HS-27A (cell line): ENCODE results near the gene POLR3H.
"Not testable (repeated sequence)": the region's sequence is repeated elsewhere in the genome, so short reads cannot be mapped to it uniquely, and the experiment has no call there.

Experiments used
- DNase-seq: peaks from one replicate; pipeline ENCODE4 v3.0.0-alpha.2; 2012; ENCODE audit warnings: low read depth, missing footprints

POLR3H gene

DNA sequence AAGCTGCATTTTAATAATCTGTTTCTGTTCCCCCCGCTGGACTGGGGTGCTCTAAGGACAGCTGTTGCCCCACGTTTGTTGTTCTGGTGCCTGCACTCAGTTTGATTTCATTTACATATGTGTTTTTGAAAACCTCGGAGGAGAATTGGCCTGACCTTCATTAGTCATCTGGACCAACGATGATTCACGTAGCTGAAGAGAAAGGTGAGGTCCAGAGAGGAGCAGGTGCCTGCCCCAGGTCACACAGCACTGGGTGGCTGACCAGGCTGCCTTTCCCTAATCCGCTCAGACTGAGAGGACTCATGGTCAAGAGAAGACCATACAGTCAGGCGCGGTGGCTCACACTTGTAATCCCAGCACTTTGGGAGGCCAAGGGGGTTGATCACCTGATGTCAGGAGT, 20.3 kb upstream of the POLR3H start:
- no peak for DNase-seq

DNA sequence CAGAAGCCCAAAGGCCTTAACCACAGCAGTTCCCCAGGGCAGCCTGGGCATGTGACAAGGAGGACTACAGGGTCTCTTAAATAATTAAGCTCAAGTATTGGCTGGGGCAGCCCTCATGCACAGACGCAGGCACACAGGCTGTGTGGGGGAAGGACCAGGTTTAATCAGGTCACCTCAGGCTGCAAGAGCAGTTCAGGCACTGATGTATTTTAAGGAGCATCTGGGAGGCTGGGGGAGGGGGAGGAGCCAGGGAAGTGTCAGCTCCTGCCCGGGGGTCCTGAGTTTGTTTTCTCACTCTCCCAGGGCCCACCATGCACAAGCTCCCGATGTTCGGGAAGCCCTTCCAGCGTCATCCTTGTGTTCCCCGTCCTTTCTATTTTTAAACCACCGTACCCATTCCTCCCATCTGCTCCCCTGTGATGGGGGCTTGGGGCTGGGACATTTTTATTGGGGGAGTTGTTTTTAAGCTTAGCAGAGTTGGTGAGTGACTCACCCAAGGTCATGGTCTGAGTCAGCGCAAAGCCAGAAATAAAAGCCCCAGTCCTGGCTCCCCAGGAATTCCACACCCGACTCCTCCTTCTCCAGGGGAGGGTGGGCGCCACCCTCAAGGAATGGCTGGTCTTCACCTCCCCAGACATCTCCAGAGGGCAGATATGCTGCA, 18.9 kb upstream of the POLR3H start:
- peak; percentile 80 for DNase-seq

DNA sequence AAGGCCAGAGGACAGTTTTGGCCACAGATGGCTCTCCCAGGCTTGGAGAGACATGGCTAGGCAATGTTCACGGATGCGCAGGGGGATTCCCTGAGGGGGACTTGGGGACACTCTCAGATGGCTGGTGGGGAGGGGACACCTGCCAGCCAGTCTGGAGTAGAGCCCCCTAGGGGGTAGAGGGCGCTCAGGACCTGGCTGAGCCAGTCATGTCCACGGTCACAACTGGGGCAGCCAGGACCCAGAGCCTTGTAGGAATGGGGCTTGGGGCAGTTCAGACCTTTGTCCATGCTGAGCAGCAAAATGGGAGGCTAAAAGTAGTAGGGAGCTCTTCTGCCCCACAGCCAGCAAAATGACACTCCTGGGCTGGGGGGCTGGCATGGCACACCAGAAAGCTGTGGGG, 18.2 kb upstream of the POLR3H start:
- no peak for DNase-seq

DNA sequence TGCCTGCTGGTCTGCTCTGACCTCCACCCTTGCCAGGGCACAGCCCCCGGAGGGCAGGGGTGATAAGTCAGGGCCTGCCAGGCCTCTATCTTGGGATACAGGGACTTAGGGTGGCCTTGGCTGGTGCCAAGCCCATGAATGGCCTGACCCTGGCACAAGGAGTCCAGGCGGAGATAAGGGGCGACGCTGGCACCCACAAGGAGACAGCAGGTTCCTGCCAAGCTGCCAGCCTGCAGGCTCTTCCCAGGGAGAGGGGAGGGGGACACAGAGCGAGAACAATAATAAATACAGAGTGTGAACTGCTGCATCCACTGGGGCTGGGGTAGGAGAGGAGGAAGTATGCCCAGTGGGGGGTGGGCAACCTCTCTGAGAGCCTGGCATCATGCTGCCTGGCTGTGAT, 17.5 kb upstream of the POLR3H start:
- DNase-seq: no peak

DNA sequence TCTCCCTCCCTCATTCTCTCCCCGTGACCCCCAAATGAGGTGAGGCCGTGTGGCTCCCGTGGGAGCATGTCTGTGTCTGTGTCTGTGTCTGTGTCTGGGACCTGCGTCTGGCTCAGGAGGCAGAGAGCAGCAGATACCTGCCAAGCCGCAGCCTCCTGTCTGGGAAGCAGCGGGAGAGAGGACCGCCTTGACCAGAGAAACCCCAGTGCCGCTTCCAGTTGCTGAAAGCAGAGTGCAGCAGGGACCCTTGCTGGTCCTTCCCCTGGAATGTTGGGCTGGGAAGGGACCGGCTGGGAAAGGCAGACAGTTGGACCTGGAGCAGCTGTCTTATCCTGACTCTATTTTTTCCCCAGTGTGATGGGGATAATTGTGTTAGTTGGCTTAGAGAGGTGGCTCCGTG, 17.1 kb upstream of the POLR3H start:
- no peak for DNase-seq

DNA sequence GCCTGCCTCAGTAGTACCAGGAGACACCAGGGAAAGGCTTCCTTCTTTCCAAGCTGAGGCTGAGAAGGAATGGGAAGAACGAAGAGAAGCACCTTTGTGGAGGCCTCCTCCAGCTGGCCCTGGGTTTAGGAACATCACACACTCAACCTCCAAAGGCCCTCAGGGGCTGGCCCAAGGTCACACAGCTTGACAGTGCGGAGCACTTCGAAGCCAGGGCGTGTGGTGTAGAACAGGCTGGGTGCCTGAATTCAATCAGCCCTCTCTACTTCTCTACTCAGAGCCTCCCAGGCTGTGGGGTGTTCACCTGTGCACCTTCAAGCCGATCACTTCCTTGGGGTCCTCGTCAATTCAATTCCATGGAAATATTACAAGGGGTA, 15.8 kb upstream of the POLR3H start:
- DNase-seq: no peak

DNA sequence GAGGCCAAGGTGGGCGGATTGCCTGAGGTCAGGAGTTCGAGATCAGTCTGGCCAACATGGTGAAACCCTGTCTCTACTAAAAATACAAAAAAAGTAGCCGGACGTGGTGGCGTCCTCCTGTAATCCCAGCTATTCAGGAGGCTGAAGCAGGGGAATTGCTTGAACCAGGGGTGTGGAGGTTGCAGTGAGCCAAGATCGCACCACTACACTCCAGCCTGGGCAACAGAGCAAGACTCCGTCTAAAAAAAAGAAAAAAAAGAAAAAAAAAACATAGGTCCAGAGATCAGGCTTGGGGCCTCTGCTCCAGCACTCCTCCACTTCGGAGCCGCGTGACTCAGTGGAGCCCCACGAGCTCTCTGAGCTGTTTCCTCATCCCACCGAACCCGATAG, 14.0 kb upstream of the POLR3H start:
- not testable (repeated sequence) for DNase-seq

DNA sequence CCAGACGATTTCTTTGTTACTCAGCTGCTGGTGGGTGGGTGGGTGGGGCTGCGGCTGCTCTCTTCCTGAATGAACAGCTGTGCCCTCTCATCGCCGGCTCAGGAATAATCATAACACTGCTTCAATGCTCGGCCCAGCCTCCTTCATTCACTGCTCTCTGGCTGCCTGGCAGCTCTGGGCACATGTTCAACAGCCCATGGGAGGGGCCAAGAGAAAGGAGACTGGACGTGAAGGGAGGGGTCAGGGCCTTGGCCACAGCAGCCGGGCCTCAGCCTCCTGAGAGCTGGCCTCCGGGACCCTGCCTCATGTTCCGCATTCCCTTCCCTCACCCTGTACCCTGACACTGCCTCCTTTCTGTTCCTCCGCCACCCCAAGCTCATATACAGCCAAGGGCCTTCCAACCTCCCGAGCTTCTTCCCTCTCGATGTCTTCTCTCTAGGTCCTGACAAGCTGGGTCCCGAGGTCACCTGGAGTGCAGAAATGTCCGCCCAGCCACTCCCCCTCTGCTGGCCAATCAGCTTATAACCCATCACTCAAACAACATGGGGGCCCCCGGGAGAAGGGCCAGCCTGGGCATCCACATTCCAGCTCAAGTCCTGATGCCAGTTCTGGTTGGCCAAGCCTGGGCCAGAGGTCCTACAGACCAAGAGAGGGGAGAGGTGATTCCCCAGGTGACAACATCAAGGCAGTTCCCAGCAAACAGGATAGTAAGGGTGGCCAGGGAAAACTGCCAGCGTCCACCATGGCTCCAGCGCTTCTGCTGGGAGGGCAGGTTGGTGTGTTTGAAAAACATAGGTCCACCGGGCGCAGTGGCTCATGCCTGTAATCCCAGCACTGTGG, 13.4 kb upstream of the POLR3H start:
- no peak for DNase-seq

DNA sequence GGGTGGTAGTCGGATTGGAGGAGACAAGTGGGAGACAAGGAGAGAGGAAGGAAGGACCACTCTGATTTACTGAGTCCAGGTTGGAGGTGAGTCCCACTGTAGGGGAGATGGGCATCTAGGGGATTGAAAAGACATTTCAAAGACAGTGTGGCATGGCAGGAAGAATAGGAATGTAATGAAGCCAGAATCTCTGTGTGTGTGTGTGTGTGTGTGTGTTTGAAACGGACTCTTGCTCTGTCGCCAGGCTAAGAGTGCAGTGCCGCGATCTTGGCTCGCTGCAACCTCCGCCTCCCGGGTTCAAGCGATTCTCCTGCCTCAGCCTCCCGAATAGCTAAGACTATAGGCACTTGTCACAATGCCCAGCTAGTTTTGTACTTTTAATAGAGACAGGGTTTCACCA, 12.3 kb upstream of the POLR3H start:
- DNase-seq: no peak

DNA sequence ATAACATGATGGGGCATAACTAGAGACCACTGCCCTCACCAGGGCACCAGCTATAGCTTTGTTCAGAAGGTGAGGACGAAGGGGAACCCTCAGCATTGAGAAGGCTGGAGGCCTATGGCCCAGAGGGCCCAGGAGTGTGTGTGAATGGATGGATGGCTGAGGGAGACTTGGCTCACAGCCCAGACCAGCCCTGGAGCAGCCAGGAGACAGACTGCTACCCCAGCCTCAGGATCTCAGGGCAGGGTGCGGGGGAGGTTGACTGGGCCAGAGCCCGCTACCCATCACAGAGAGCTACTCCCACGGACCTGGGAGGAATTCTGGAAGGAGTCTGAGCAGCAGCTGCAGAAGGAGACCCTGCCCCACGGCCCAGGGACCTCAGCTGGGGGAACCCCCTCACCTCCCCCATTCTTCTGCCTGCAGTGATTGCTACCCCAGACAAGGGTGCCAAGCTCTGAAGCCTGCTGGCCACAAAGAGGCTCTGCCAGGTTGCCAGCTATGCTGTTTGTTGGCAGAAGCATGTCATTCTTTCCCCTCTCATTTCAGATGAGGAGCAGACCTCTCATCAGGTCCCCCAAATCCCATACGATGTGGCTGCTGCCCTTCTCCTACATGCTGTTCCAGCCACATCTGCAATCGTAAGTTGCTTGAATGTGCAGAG, 11.2 kb upstream of the POLR3H start:
- DNase-seq: no peak

DNA sequence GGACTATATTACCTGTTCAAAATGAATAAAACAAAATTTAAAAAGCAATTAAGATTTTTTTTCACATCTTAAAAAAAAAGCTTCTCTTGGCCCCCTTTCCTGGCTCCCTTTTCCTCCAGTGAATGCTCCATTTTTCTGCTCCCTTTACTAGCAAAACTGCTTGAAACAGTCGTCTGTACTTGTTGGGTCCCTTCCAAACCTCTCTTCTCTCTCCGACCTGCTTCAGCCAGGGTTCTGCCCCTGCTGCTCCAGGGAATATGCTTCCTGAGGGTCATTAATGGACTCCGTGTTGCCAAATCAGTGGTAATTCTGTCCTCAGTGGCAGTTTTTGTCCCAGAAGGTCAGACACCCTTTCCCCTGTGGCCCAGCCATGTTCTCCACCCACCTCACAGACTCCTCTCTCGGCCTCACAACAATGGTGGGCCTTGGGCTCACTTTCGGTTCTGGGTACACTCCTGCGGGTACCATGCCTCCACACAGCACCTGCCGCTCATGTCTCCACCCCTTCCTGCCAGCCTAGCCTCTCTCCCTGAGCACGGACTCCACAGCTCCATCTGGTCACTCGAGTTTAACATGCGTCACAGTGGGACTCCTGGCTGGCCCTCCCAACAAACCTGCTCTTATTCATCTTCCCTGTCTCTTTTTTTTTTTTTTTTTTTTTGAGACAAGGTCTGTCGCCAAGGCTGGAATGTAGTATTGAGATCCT, 7.8 kb upstream of the POLR3H start:
- DNase-seq: no peak

DNA sequence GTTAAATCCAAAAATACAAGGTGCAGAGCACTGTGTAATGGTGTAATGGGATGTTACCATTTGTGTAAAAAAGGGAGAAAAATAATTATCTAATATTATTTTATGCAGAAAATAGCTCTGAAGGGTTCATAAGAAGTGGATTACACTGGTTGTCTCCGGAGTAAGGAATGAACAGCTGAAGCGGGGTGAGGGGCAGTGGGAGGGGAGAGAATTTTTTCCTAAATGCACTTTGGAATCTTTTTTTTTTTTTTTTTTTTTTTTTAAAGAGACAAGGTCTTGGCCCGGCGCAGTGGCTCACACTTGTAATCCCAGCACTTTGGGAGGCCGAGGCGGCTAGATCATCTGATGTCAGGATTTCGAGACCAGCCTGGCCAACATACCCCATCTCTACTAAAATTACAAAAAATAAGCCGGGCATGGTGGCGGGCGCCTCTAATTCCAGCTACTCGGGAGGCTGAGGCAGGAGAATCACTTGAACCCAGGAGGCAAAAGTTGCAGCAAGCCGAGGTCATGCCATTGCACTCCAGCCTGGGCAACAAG, 6.8 kb upstream of the POLR3H start:
- no peak for DNase-seq

DNA sequence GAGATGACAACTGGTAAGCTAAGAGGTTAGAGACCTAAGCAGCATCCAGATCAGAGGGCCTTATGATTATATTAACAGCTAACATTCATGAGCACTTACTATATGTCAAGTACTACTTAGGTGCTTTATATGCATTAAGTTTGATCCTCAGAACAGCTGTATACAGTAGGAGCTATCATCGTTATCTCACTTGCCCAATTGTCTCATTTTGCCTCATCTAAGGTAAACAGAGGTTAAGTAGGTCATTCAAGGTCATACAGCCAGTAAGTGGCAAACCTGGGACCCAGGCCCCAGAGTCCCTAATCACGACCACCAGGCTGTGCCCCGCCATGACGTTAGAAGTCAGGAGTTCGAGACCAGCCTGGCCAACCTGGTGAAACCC, 4.6 kb upstream of the POLR3H start:
- no peak for DNase-seq

DNA sequence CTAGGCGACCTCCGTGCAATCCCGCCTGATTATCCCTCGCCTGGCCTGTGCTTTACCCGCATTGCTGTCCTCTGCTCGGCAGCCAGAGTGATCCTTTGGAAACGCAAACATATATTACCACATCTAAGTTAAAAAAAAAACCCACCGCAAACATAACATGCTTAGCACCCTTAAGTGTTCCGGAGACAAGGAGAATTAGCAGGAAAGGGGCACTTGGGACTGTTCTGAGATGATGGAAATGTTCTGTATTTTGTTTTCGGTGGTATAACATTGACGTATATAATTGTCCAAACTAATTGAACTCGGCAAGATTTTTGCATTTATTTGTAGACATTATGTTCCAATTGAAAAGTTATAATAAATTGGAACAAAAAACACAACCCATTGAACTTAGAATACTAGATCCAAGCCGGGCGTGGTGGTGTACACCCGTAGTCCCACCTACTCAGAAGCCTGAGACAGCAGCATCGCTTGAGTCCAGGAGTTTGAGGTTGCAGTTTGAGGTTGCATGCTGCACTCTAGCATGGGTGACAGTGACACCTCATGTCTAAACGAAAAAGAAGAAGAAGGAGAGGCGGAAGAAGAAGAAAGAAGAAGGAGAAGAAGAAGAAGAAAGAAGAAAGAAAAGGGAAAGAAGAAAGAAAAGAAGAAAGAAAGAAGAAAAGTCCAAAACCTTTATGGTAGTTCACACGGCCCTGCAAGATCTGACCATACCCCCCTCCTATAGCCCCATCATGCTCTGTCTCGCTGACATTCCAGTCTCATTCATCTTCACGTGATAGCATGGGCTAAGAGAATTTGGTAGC, 604 bp upstream of the POLR3H start:
- DNase-seq: no peak

DNA sequence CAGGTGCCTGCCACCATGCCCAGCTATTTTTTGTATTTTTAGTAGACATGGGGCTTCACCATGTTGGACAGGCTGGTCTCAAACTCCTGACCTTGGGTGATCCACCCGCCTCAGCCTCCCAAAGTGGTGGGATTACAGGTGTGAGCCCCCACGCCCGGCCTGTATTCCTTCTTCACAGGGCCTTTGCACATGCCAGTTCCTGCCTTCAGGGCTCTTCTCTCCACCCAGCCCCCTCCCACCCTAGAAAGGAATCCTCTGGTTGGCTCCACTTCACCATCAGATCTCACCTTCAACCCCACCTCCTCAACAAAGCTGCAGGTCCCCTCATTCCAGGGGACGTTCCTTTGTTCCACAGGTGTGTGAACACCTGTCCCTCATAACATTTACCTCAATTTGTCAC, 2.0 kb downstream of the POLR3H start:
- no peak for DNase-seq

DNA sequence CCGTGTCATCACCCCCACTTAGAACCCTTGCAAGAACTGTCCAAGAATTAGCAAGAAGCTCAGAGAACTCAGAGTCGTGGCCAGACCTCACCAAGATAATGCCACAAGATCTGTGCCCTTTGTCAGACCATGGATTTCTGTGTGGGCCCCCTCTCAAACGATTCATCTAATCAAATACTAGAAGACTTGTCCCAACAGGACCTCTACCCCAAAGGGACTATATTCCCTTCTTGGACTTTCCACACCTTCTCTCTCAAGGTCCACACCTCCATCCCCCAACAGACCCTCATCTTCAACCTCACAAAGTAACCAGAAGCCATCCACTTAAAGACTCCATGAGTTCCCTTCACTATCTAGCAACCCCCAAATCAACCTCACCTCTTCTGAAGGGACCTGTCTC, 2.8 kb downstream of the POLR3H start:
- DNase-seq: no peak

DNA sequence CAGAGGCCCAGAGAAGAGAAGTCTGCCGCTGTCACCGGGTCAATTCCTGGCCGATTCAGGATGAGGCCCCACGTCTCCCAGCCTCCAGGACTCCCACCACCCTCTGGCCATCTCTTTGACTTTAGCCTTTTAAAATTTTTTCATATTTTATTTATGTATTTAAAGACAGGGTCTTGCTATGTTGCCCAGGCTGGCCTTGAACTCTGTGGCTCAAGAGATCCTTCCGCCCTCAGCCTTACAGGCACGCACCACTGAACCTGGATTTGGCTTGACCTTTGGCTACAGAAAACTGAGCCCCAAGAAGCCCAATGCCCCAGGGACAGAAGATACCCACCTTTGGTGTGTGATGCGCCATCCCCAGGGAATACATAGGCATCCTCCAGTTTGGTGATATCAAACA, 3.9 kb downstream of the POLR3H start:
- DNase-seq: no peak

DNA sequence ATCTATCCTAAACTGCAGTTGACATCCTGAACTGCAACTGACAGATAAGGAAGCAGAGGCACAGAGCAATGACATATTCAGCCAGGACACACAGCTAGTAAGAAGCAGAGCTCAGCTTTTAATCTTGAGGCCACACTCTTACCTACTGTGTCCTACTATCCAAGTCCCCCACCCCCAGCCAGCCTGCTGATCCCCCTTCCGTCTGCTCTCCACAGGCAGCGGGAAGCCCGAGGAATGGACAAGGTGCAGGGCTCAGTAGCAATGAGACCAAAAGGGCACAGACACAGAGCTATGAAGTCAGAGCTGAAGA, 4.3 kb downstream of the POLR3H start:
- no peak for DNase-seq

DNA sequence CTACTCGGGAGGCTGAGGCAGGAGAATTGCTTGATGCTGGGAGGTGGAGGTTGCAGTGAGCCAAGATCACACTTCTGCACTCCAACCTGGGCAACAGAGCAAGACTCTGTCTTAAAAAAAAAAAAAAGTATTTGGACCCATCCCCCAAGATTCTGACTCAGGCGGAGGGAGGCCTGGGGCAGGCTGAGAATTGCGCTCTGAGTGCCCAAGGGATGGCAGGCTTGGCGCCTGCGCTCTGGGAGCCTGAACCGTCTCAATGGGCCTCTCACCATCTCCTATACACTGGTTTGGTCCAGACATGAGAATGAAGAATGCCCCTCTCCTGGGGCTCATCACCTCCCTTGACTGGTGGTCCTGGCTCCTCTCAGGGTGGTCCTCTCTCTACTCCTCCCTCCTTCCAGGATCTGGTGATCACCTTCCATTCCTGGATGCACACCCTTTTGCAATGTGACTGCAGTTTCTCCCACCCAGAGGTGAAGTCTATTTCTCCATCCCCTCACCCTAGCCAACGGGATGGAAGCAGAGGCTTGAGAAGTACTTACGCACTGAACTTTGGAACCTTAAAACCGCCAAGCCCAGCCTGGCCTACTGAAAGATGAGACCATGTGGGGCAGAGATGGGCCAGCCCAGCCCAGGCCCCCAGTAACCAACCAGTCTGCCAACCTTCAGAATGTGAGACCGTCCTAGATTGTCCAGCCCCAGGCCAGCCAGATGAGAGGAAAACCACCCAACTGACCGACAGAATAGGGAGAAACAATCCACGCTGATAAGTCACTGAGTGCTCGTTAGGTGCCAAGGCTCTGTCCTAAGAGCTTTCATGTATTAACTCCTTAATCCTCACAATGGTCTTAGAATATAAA, 4.9 kb downstream of the POLR3H start:
- no peak for DNase-seq

DNA sequence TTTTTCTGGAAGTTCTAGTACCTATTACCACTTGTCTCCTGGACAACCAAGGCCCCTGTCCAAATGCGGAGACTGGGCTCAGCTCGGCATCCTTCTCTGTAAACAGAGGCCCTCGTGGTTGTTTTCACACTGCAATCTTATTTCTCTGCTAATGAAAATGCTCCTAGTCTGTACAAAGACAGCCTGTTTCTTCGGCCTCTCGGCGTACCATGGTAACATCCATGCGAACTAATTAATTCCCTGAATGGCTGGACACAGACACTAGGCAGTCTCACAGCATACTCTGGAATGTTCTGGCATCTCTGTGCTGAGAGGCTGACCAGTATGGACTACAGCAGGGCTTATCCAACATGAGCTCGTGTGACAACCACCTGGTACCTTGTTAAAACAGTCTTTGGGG, 5.7 kb downstream of the POLR3H start:
- DNase-seq: no peak

DNA sequence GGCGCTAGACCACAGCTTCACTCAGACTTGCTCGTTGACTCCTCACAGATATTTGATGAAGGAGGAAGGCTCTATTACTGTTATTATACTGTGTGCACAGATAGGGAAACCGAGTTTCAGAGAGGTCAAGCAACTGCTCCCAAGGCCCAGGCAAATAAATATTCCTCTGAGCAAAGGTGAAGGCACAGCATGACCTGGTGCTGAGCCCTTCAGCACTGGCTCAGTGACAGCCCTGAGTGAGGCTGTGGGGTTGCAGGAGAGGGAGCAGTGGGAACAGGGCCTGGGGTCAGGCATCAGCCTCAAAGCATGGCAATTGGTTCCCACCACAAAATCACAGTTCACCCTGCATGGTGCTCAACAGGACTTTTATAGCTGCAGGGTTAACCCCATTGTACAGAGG, 7.1 kb downstream of the POLR3H start:
- DNase-seq: no peak
